HepG2 (cell line): Measurements from ENCODE around the gene TTC28. TPM values are rescaled to one million over a fixed set of nuclear protein-coding genes. Genes with fewer than 3 reads are reported as not detected.

Experiments
- ATAC-seq: fragments of 200-7000 bp; cut with Tn5 transposase; 3 replicates; pipeline ENCODE4 v1.9.1; 2020; ENCODE audit warnings: mild to moderate bottlenecking, moderate library complexity
- BruUV-seq: library from RNA; stranded (reverse); fragments of 400-500 nt; replicated peaks from 2 replicates; lab custom pipeline; 2021; lab: Mats Ljungman, UMichigan
- CTCF ChIA-PET: fragments of 300-600 bp; formaldehyde crosslinking; extraction: SDS; loops from one replicate; lab custom pipeline; 2021; ENCODE audit warnings: low total read pairs, inconsistent platforms, low intra/inter-chr PET ratio; lab: Yijun Ruan, JAX
- POLR2A ChIA-PET: fragments of 350-600 bp; sonication (Branson Sonifier 250); formaldehyde crosslinking; loops from one replicate; lab custom pipeline; 2020; ENCODE audit warnings: antibody characterized with exemption, inconsistent platforms; lab: Yijun Ruan, JAX
- DNase-seq: peaks from one replicate; pipeline ENCODE4 v3.0.0-alpha.2; 2015; ENCODE audit warnings: low spot score
- FAIRE-seq: peaks from 3 replicates; lab custom pipeline; 2011; peaks lifted over from hg19 to GRCh38; lab: Jason Lieb, UNC
- H2AFZ ChIP-seq: one replicate; pipeline ENCODE4 v1.6.1; 2011; ENCODE audit warnings: low read length, inconsistent platforms
- H3K27ac ChIP-seq: fragments of 300-600 bp; 3 replicates; pipeline ENCODE4 v1.8.0; 2011; ENCODE audit warnings: mixed run types, mild to moderate bottlenecking, mixed read lengths, low read length, inconsistent platforms; ENCODE audit not compliant: insufficient read depth; ENCODE audit errors: extremely low read length
- H3K27me3 ChIP-seq, 2 experiments: fragments of 200-600 bp in 1 of 2; 2 replicates in 1 of 2; 3 replicates in 1 of 2; pipeline versions ENCODE4 v1.6.0 to v1.8.0; 2011; ENCODE audit warnings: low read length in 2 of 2, mild to moderate bottlenecking in 2 of 2, moderate library complexity in 2 of 2, inconsistent platforms in 1 of 2; ENCODE audit not compliant: insufficient read depth in 2 of 2, control insufficient read depth in 1 of 2
- H3K36me3 ChIP-seq, 2 experiments: fragments of 200-600 bp in 1 of 2; replicated peaks in 1 of 2; 2 replicates in 1 of 2; 3 replicates in 1 of 2; pipeline versions ENCODE4 v1.5.1 to v1.8.0; 2011; ENCODE audit warnings: low read length in 2 of 2, inconsistent platforms in 1 of 2; ENCODE audit not compliant: insufficient read depth in 2 of 2, control insufficient read depth in 1 of 2
- H3K4me1 ChIP-seq: 2 replicates; pipeline ENCODE4 v1.5.1; 2012; ENCODE audit warnings: low read length, inconsistent platforms; ENCODE audit not compliant: insufficient read depth
- H3K4me2 ChIP-seq: 2 replicates; pipeline ENCODE4 v1.6.0; 2011; ENCODE audit warnings: low read depth, low read length, inconsistent platforms
- H3K4me3 ChIP-seq, 3 experiments: fragments of 200-600 bp in 1 of 3; sonication (generic), shearing (Covaris generic) in 1 of 3; replicated peaks in 1 of 3; 2 replicates each; pipeline ENCODE4 v1.5.1; 2011 to 2016; ENCODE audit warnings: low read length in 3 of 3, inconsistent platforms in 2 of 3, low read depth in 2 of 3, mild to moderate bottlenecking in 2 of 3, control low read depth in 1 of 3, mixed read lengths in 1 of 3; ENCODE audit not compliant: insufficient read depth in 1 of 3
- H3K79me2 ChIP-seq: one replicate; pipeline ENCODE4 v1.6.1; 2011; ENCODE audit warnings: low read length, inconsistent platforms; ENCODE audit not compliant: insufficient read depth
- H3K9ac ChIP-seq: 2 replicates; pipeline ENCODE4 v1.6.0; 2011; ENCODE audit warnings: mild to moderate bottlenecking, low read depth, low read length, inconsistent platforms; ENCODE audit not compliant: insufficient read depth
- H3K9me3 ChIP-seq: 2 replicates; pipeline ENCODE4 v1.5.1; 2012; ENCODE audit warnings: mild to moderate bottlenecking, low read length
- H4K20me1 ChIP-seq: 2 replicates; pipeline ENCODE4 v1.6.0; 2011; ENCODE audit warnings: inconsistent platforms, mild to moderate bottlenecking, low read length, moderate library complexity; ENCODE audit not compliant: insufficient read depth
- HOXD1 ChIP-seq: sonication (generic); formaldehyde crosslinking; IDR thresholded peaks from 2 replicates; pipeline ENCODE4 v1.5.0; 2020; ENCODE audit warnings: missing genetic modification reagents
- KLF13 ChIP-seq: sonication (generic); formaldehyde crosslinking; IDR thresholded peaks from 2 replicates; pipeline ENCODE4 v1.4.0; 2020; ENCODE audit warnings: mild to moderate bottlenecking, missing genetic modification reagents
- MAFG ChIP-seq: sonication (generic); formaldehyde crosslinking; IDR thresholded peaks from 2 replicates; pipeline ENCODE4 v1.5.1; 2020; ENCODE audit warnings: mild to moderate bottlenecking, missing genetic modification reagents
- PHF21A ChIP-seq: sonication (generic); formaldehyde crosslinking; IDR thresholded peaks from 2 replicates; pipeline ENCODE4 v1.5.0; 2020; ENCODE audit warnings: mild to moderate bottlenecking, missing genetic modification reagents
- TGIF2 ChIP-seq: IDR thresholded peaks from 2 replicates; pipeline ENCODE4 v1.6.1; 2016; ENCODE audit warnings: control low read depth, missing compliant biosample characterization
- ZBTB25 ChIP-seq: IDR thresholded peaks from 2 replicates; pipeline ENCODE4 v1.6.1; 2018; ENCODE audit warnings: missing genetic modification reagents
- ZNF460 ChIP-seq: sonication (generic); formaldehyde crosslinking; IDR thresholded peaks from 2 replicates; pipeline ENCODE4 v1.5.1; 2020; ENCODE audit warnings: missing genetic modification reagents, mild to moderate bottlenecking, borderline replicate concordance
- ZNF512 ChIP-seq: sonication (generic); formaldehyde crosslinking; IDR thresholded peaks from 2 replicates; pipeline ENCODE4 v1.4.0; 2020; ENCODE audit warnings: mild to moderate bottlenecking, missing genetic modification reagents
- in situ Hi-C: cut with HindIII; loops from 2 replicates; pipeline ENCODE4 v1.10.0; 2017; ENCODE audit warnings: low pct_unique_long_range_greater_than_20kb; ENCODE audit not compliant: extremely low pct_ligation_motif_present
- intact Hi-C: fragments of 100-400 bp; cut with micrococcal nuclease; formaldehyde crosslinking; loops from one replicate; pipeline ENCODE4 v1.10.0; 2022; ENCODE audit not compliant: unreplicated experiment
- polyA plus RNA-seq, 8 experiments: library from polyadenylated mRNA; depleted of rRNA in 3 of 8; stranded (reverse) in 7 of 8; unstranded in 1 of 8; fragments of >200 nt; fragmentation: Illumina TruSeq in 4 of 8; extraction: Trizol in 4 of 8; gene quantifications; 2 replicates each; pipeline versions ENCODE4 v1.2.1 to v1.2.3, GENCODE V29; 2011 to 2016; ENCODE audit warnings: low read depth in 4 of 8, missing spikeins in 1 of 8, mixed read lengths in 1 of 8; ENCODE audit not compliant: insufficient read depth in 1 of 8
- total RNA-seq, 5 experiments: library from RNA; depleted of rRNA; stranded (reverse); fragments of >200 nt; fragmentation: Illumina TruSeq; extraction: Trizol; gene quantifications; 2 replicates each; pipeline ENCODE4 v1.2.3, GENCODE V29; 2016; ENCODE audit warnings: low read depth in 1 of 5

Gene TTC28
- total and polyA plus RNA-seq, 2 of the 13 experiments (the other 11 are each of a cell fraction or from before 2014, with no cell fraction given) = 4.2 to 13.1 TPM

- no TSS peak for BruUV-seq
- CTCF ChIA-PET = no interaction called here
These were observed 523.8 kb downstream of the TTC28 start for GRCh38 chr22:28155808-28156207.

More at GRCh38 chr22:28155808-28156207, 523.8 kb downstream of the TTC28 start:
- Histone ChIP-seq H3K36me3 (no peaks in the 10 kb centered on the region), H3K27ac (no peak overlapping the region), H3K9ac (no peak overlapping the region), H3K79me2 (no peaks in the 10 kb centered on the region), H3K27me3 (no peaks in the 10 kb centered on the region), H4K20me1 (no peaks in the 10 kb centered on the region), H2AFZ (no peak overlapping the region), H3K4me3 (no peak overlapping the region), H3K9me3 (no peaks in the 10 kb centered on the region), H3K4me2 (no peak overlapping the region), H3K4me1 (peaks cover 10% of the 10 kb centered on the region)
- in situ Hi-C loops (no loop called here), intact Hi-C loops (no loop called here)
- FAIRE-seq (no peak), ATAC-seq (no peak), DNase-seq (no peak)
- TF ChIP-seq MAFG (no peak), PHF21A (CRISPR knock-in tag) (no peak), ZNF512 (no peak), HOXD1 (CRISPR knock-in tag) (no peak), ZBTB25 (CRISPR knock-in tag) (no peak), KLF13 (no peak), TGIF2 (CRISPR knock-in tag) (no peak), ZNF460 (CRISPR knock-in tag) (no peak)
- POLR2A ChIA-PET = no interaction called here
